Immature natural killer cell (primary cell): ENCODE results near the gene SPATA21. TPM values are rescaled to one million over a fixed set of nuclear protein-coding genes. Genes with fewer than 3 reads are reported as not detected.

Source experiments
- DNase-seq, 3 donors: peaks; one replicate each; pipeline ENCODE4 v3.0.0; 2022; ENCODE audit warnings: mixed read lengths in 1 of 3
- H3K27ac Mint-ChIP-seq, 6 donors: one replicate each; pipeline ENCODE4 v1.8.0; 2020; ENCODE audit warnings: mixed read lengths in 6 of 6, mild to moderate bottlenecking in 5 of 6, inconsistent platforms in 4 of 6, moderate library complexity in 3 of 6
- H3K27me3 Mint-ChIP-seq, 3 donors: one replicate each; pipeline ENCODE4 v1.8.0; 2020 to 2021; ENCODE audit warnings: low read depth in 3 of 3, mild to moderate bottlenecking in 3 of 3, mixed read lengths in 3 of 3, moderate library complexity in 3 of 3, inconsistent platforms in 1 of 3
- H3K36me3 Mint-ChIP-seq, 3 donors: one replicate each; pipeline ENCODE4 v1.8.0; 2020; ENCODE audit warnings: mixed read lengths in 3 of 3, inconsistent platforms in 2 of 3, mild to moderate bottlenecking in 2 of 3
- H3K4me1 Mint-ChIP-seq, 2 donors: one replicate each; pipeline ENCODE4 v1.8.0; 2020; ENCODE audit warnings: inconsistent platforms in 2 of 2, mild to moderate bottlenecking in 2 of 2, mixed read lengths in 2 of 2, moderate library complexity in 1 of 2
- H3K4me3 Mint-ChIP-seq, 5 donors: one replicate each; pipeline ENCODE4 v1.8.0; 2020; ENCODE audit warnings: mild to moderate bottlenecking in 5 of 5, mixed read lengths in 5 of 5, inconsistent platforms in 3 of 5, moderate library complexity in 3 of 5
- H3K9me3 Mint-ChIP-seq, 6 donors: one replicate each; pipeline ENCODE4 v1.8.0; 2020; ENCODE audit warnings: mild to moderate bottlenecking in 6 of 6, mixed read lengths in 6 of 6, inconsistent platforms in 4 of 6, moderate library complexity in 3 of 6
- polyA plus RNA-seq, 3 donors: library from polyadenylated mRNA; unstranded; fragments of 300-500 nt; fragmentation: Illumina TruSeq; gene quantifications; one replicate each; pipeline ENCODE4 v1.2.3, GENCODE V29; 2021

Gene SPATA21
- polyA plus RNA-seq, 3 donors from 2014 or later: not detected

DNA sequence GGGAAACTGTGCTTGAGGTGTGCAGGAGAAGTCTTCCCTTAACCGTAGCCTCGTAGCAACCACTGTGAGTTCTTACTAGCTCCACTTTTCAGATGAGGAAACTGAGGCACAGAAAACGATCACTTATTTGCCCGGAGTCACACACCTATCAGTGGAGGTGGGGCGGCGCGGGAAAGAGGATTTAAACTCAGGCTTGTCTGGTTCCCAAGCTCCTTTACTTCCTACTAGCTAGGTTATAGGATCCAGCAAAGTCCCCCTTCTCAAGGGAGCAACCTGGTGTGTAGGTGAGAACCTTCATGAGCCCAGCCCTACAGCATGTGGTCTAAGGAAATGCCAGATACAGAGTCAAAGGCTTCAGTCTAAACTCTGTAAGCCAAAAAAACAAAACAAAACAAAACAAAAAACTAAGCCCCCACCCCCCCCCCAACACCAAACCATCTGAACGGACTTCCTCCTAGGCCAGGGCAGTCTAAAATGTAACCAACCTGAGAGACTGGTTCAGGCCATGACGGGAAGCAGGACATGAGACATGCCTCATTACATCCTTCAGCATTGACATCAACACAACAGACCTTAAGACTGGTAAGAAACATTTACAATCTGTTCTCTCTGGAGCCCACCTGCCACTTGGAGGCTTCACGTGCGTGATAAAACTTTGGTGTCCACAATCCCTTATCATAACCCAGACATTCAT, 84.2 kb downstream of the SPATA21 start:
- Mint-ChIP-seq H3K27ac (peak overlapping the region; percentile 93 to 96 (median 94)), H3K27me3 (peaks cover 0 to 9% (median 7%) of the 10 kb centered on the region in 3 donors), H3K36me3 (no peaks in the 10 kb centered on the region), H3K4me3 (peak overlapping the region; percentile 77 to 95 (median 91)), H3K4me1 (peaks cover 33 to 36% of the 10 kb centered on the region in 2 donors), H3K9me3 (no peaks in the 10 kb centered on the region)
- peak; percentile 17 to 20 (median 17) for DNase-seq

DNA sequence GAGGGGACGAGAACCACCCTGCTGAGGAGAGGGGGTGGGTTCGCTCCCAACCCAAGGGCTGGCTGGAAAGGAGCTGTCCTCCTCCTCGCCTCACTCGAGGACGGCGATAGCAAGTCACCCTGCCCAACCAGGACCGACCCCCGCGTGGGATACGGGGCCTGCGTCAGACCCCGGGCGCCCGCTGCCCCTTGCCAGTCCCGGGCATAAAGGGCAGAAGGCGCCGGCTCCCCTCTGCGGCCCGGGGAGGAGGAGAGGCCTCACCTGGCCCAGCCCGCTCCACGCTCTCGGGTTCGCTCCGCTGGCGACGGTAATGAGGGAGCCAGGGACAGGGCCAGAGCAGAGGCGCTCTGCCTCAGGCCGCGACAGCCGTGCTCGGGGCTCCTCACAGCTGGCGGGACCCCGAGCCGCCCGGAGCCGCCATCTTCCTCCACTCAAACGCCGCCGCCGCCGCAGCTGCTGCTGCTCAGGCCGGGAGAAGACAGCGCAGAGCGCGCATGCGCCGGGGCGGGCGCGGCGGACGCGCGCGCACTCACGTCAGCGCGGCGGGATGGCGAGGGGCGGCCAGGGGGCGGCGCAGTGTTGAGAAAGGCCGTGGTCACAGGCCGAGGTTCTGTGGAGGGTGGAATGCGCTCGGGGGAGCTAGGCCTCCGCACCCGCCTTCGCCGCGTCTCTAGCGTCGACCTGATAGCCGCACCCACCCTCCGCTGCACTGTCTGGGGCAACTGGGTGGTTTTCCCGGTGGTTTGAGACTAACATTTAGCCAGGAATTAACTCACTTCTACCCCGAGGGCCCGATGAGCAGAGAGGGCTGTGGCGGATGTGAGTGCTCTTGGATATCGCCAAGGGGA, 85.0 kb downstream of the SPATA21 start, which contains the start of gene FBXO42:
Gene FBXO42 (minus strand): TSS at position 487 of the 848 bp plus-strand sequence. CDS start 37,062 bp downstream, outside the sequence.
- no peaks in the 10 kb centered on the region for H3K36me3 Mint-ChIP-seq
- H3K9me3 Mint-ChIP-seq: no peaks in the 10 kb centered on the region
- H3K27ac Mint-ChIP-seq: peak within 1 kb of the TSS; percentile 93 to 97 (median 94)
- DNase-seq: peak; percentile 95 to 97 (median 96)
- H3K4me1 Mint-ChIP-seq: peaks cover 34 to 36% of the 10 kb centered on the region in 2 donors
- peak within 1 kb of the TSS; percentile 77 to 95 (median 91) for H3K4me3 Mint-ChIP-seq
- H3K27me3 Mint-ChIP-seq: peaks cover 0 to 9% (median 7%) of the 10 kb centered on the region in 3 donors

- H3K9me3 Mint-ChIP-seq: no peaks in the 10 kb centered on the region
- no peaks in the 10 kb centered on the region for H3K36me3 Mint-ChIP-seq
- peaks cover 0 to 9% (median 7%) of the 10 kb centered on the region in 3 donors for H3K27me3 Mint-ChIP-seq
- H3K4me3 Mint-ChIP-seq: peak overlapping the region; percentile 77 to 95 (median 91)
- H3K4me1 Mint-ChIP-seq: peaks cover 34 to 36% of the 10 kb centered on the region in 2 donors
- no peak for DNase-seq
- H3K27ac Mint-ChIP-seq: peak overlapping the region; percentile 88 to 97 (median 94)
Observed at GRCh38 chr1:16351456-16351993, 85.7 kb downstream of the SPATA21 start.

GRCh38 chr1:16349847-16350406, 87.3 kb downstream of the SPATA21 start:
- H3K27ac Mint-ChIP-seq: peak overlapping the region in 1 of 6 donors; percentile 42
- H3K36me3 Mint-ChIP-seq: no peaks in the 10 kb centered on the region
- peaks cover 37 to 45% of the 10 kb centered on the region in 2 donors for H3K4me1 Mint-ChIP-seq
- peaks cover 0 to 7% (median 7%) of the 10 kb centered on the region in 3 donors for H3K27me3 Mint-ChIP-seq
- peak overlapping the region in 3 of 5 donors; percentile 21 to 35 (median 33) for H3K4me3 Mint-ChIP-seq
- DNase-seq: no peak
- H3K9me3 Mint-ChIP-seq: no peaks in the 10 kb centered on the region

Other genes starting within 250 kb of the SPATA21 start
- gene ARHGEF19, start 224.8 kb downstream of the SPATA21 start, polyA plus RNA-seq: 10 to 100 TPM in 2 of 3 donors, 1 to 10 TPM in 1; 6.1 to 14.3 (median 14.0) TPM
- 1 to 10 TPM; 1.2 to 3.8 (median 1.8) TPM for gene CPLANE2, start 200.2 kb downstream of the SPATA21 start, polyA plus RNA-seq
- 10 to 100 TPM; 12.2 to 26.2 (median 24.7) TPM for gene FBXO42, start 84.9 kb downstream of the SPATA21 start, polyA plus RNA-seq
- gene SZRD1, start 70.2 kb downstream of the SPATA21 start, polyA plus RNA-seq: 10 to 100 TPM; 55.8 to 81.5 (median 80.7) TPM
- 100 to 1,000 TPM; 108 to 141 (median 124) TPM for gene NECAP2, start 3.3 kb upstream of the SPATA21 start, polyA plus RNA-seq
- gene RNU1-1, start 76.9 kb upstream of the SPATA21 start, polyA plus RNA-seq: 10 to 100 TPM in 1 of 3 donors, not detected in 2; 28.1 TPM
- gene NBPF1, start 176.1 kb upstream of the SPATA21 start, polyA plus RNA-seq: 1 to 10 TPM; 4.5 to 9.1 (median 6.9) TPM
- 10 to 100 TPM in 1 of 3 donors, not detected in 2; 28.1 TPM for gene RNU1-3, start 229.5 kb upstream of the SPATA21 start, polyA plus RNA-seq